Retina (tissue), 1 donor: ENCODE results near the gene TMEM131.

Source experiments
- DNase-seq: peaks from one replicate; pipeline ENCODE4 v3.0.0-alpha.2; 2016

The TMEM131 gene

GRCh38 chr2:97797355-97797754 is 198.4 kb downstream of the TMEM131 start:
- no peak for DNase-seq

GRCh38 chr2:97796465-97797126 is 199.2 kb downstream of the TMEM131 start:
- DNase-seq, result no peak

- DNase-seq, result no peak
Observed at GRCh38 chr2:97792416-97792815, 203.3 kb downstream of the TMEM131 start.

- no peak for DNase-seq
Observed at GRCh38 chr2:97788986-97789644, 206.6 kb downstream of the TMEM131 start.

GRCh38 chr2:97785818-97786217 is 209.9 kb downstream of the TMEM131 start:
- DNase-seq, result no peak

- no peak for DNase-seq
Observed at GRCh38 chr2:97784953-97785352, 210.8 kb downstream of the TMEM131 start.

- no peak for DNase-seq
Observed at GRCh38 chr2:97781981-97782380, 213.8 kb downstream of the TMEM131 start.

- DNase-seq, result no peak
Observed at GRCh38 chr2:97779141-97779540, 216.6 kb downstream of the TMEM131 start.

GRCh38 chr2:97775074-97775473 is 220.7 kb downstream of the TMEM131 start:
- no peak for DNase-seq

GRCh38 chr2:97774425-97774824 is 221.3 kb downstream of the TMEM131 start:
- no peak for DNase-seq

GRCh38 chr2:97770445-97770844 is 225.3 kb downstream of the TMEM131 start:
- DNase-seq, result no peak

GRCh38 chr2:97769711-97770110 is 226.0 kb downstream of the TMEM131 start:
- no peak for DNase-seq

- no peak for DNase-seq
Observed at GRCh38 chr2:97769308-97769707, 226.4 kb downstream of the TMEM131 start.

GRCh38 chr2:97766567-97766966 is 229.2 kb downstream of the TMEM131 start:
- DNase-seq, result no peak

GRCh38 chr2:97765933-97766332 is 229.8 kb downstream of the TMEM131 start:
- DNase-seq, result no peak

GRCh38 chr2:97764559-97765263 is 231.0 kb downstream of the TMEM131 start:
- no peak for DNase-seq

- no peak for DNase-seq
Observed at GRCh38 chr2:97763176-97763845, 232.4 kb downstream of the TMEM131 start.

GRCh38 chr2:97761192-97761591 is 234.6 kb downstream of the TMEM131 start:
- no peak for DNase-seq

- DNase-seq, result no peak
Observed at GRCh38 chr2:97760480-97761049, 235.2 kb downstream of the TMEM131 start.

- no peak for DNase-seq
Observed at GRCh38 chr2:97759727-97760407, 235.9 kb downstream of the TMEM131 start.

GRCh38 chr2:97758131-97758705 is 237.5 kb downstream of the TMEM131 start:
- DNase-seq, result no peak

GRCh38 chr2:97757062-97757461 is 238.7 kb downstream of the TMEM131 start:
- no peak for DNase-seq
